Mucosa of stomach (tissue), 1 donor: ENCODE results near the gene SUMO2.
"Not testable (repeated sequence)": the region's sequence is repeated elsewhere in the genome, so short reads cannot be mapped to it uniquely, and the experiment has no call there.

Experiments used
- H3K27me3 ChIP-seq: one replicate; pipeline ENCODE4 v1.7.0; 2013; ENCODE audit warnings: mild to moderate bottlenecking, low read length; ENCODE audit not compliant: control insufficient read depth, insufficient read depth
- H3K36me3 ChIP-seq: one replicate; pipeline ENCODE4 v1.7.0; 2013; ENCODE audit warnings: low read length; ENCODE audit not compliant: control insufficient read depth, insufficient read depth
- H3K4me1 ChIP-seq: one replicate; pipeline ENCODE4 v1.7.0; 2013; ENCODE audit warnings: mild to moderate bottlenecking, low read length; ENCODE audit not compliant: control insufficient read depth, insufficient read depth
- H3K4me3 ChIP-seq: one replicate; pipeline ENCODE4 v1.7.0; 2013; ENCODE audit warnings: low read length
- H3K9ac ChIP-seq: one replicate; pipeline ENCODE4 v1.7.0; 2013; ENCODE audit warnings: mild to moderate bottlenecking, low read length, moderate library complexity
- H3K9me3 ChIP-seq: one replicate; pipeline ENCODE4 v1.7.0; 2013; ENCODE audit warnings: mild to moderate bottlenecking, low read length, moderate library complexity; ENCODE audit not compliant: control insufficient read depth
- donor health status: Pancreatic carcinoma.

Gene SUMO2

DNA sequence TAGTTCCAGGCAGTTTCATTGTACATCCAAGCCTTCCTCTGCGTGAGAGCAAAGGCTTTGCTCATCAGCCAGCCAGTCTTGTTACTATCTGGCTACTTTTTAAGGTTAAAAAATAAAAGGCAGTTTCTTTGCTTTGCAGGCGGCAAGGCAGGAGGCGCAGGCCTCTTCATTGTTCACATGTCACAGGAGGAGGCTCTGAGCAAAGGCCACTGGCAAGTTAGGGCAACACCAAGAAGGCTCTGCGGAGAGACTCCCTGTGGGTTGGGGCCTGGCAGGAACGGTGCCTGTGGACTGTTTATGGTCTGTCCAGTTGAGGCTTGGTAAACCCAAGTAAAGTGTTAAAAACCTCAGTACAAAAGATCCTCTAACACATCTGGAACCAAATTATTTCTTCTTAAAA, 47.3 kb downstream of the SUMO2 start:
- no peaks in the 10 kb centered on the region for H3K27me3 ChIP-seq
- no peak overlapping the region for H3K4me3 ChIP-seq
- H3K9me3 ChIP-seq = no peaks in the 10 kb centered on the region
- no peak overlapping the region for H3K9ac ChIP-seq
- no peaks in the 10 kb centered on the region for H3K36me3 ChIP-seq
- peaks cover 35% of the 10 kb centered on the region for H3K4me1 ChIP-seq

DNA sequence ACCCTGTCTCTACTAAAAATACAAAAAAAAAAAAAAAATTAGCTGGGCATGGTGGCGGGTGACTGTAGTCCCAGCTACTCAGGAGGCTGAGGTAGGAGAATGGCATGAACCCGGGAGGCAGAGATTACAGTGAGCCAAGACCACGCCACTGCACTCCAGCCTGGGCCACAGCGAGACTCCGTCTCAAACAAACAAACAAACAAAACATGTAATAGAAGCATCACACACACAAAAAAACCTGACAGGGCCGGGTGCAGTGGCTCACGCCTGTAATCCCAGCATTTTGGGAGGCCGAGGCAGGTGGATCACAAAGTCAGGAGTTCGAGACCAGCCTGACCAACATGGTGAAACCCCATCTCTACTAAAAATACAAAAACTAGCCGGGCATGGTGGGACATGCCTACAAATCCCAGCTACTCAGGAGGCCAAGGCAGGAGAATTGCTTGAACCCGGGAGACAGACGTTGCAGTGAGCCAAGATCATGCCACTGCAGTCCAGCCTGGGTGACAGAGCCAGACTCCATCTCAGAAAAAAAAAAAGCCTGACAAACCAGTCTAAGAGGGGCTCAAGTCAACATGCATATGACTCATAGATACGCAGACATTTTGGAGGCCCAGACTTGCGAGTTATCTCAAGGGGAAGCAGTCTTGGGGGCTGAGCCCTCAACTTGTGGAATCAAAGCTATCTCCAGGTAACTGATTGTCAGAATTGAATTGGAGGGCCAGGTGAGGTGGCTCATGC, 49.0 kb downstream of the SUMO2 start:
- H3K27me3 ChIP-seq, H3K9me3 ChIP-seq, H3K9ac ChIP-seq, H3K4me3 ChIP-seq, H3K36me3 ChIP-seq: not testable (repeated sequence)
- peaks cover 27% of the 10 kb centered on the region for H3K4me1 ChIP-seq

DNA sequence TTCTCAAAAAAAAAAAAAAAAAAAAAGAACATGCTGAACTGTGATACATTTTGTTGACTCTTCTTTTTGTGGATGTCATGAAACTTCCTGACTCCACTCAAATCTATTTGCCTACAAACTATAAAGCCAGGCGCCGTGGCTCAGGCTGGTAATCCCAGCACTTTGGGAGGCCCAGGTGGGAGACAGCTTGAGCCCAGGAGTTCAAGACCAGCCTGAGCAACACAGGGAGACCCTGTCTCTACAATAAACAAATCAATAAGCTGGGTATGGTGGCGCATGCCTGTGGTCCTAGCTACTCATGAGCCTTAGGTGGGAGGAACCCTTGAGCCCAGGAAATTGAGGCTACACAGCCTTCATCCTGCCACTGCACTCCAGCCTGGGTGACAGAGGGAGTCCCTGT, 49.8 kb downstream of the SUMO2 start:
- Histone ChIP-seq H3K27me3 (no peaks in the 10 kb centered on the region), H3K4me1 (peaks cover 21% of the 10 kb centered on the region), H3K4me3 (no peak overlapping the region), H3K9ac (no peak overlapping the region), H3K9me3 (no peaks in the 10 kb centered on the region), H3K36me3 (peaks cover 4% of the 10 kb centered on the region)

DNA sequence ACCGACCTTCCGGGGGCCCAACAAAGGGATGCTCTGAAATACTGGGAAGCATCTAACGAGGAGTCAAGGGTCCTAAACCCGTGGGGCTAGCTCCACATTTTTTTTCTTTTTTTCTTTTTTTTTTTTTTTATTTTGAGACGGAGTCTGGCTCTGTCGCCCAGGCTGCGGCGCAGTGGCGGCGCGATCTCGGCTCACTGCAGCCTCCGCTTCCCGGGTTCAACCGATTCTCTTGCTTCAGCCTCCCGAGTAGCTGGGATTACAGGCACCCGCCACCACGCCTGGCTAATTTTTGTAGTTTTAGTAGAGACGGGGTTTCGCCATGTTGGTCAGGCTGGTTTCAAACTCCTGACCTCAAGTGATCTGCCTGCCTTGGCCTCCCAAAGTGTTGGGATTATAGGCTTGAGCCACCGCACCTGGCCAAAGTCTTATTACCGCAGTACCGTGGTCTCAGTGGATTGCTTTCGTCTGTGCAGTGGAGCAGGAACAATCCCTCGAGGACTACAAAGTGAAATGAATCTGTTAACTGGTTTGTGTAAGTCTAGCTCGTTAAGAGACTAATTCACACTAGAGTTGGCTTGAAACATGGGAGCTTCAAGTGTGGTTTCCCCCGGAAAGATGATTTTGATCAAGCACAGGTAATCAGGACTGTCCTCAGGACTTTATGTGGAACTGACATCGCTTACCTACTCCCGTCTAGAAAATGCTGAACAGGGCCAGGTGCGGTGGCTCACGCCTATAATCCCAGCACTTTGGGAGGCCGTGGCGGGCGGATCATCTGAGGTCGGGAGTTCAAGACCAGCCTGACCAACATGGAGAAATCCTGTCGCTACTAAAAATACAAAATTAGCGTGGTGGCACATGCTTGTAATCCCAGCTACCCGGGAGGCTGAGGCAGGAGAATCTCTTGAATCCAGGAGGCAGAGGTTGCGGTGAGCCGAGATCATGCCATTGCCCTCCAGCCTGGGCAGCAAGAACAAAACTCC, 50.5 kb downstream of the SUMO2 start:
- H3K27me3 ChIP-seq, H3K36me3 ChIP-seq, H3K9me3 ChIP-seq: not testable (repeated sequence)
- Histone ChIP-seq H3K4me1 (peaks cover 17% of the 10 kb centered on the region), H3K4me3 (peak overlapping the region; percentile 74), H3K9ac (peak overlapping the region; percentile 90)

DNA sequence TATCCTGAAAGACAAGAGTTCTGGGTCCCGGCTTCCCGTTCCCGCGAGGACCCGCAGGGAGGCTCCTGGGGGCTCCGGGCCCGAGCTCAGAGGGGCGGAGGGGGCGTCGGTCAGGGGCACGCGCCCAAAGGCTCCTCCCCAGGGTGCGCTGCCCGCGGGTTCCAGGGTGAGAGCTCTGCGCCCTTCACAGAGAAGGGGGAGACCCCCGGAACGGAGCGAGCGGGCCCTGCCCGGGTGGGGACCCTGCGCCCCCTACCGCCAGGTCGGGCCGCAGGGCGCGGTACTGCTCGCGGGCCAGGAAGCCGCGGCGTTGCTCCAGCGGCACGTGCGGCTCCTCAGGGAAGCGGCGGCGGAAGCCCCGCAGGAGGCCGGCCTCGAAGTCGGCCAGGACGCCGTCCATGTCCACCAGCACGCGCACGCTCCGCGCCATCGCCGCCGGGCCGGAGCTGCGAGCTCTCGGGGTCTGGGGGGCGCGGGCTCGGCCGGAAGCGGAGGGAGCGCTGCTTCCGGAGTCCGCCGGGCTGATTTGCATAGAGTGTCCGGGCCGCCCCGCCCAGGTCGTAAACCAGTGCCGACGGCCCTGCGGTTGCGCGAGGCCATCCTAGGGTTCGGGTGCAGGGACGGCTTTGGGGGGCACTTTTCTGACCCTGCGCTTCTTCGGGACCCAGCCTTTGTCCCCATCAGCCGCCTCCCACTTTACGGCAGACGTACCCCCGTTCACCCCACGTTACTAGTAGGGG, 51.3 kb downstream of the SUMO2 start, which contains the start of gene NT5C:
Gene NT5C, minus strand, starts transcription at position 465 of the 740 bp plus-strand sequence. Its CDS starts 35 bp downstream, at position 430.
- peaks cover 17% of the 10 kb centered on the region for H3K4me1 ChIP-seq
- H3K9ac ChIP-seq = peak within 1 kb of the TSS; percentile 90
- peak within 1 kb of the TSS; percentile 74 for H3K4me3 ChIP-seq
- no peaks in the 10 kb centered on the region for H3K9me3 ChIP-seq
- peaks cover 4% of the 10 kb centered on the region for H3K36me3 ChIP-seq
- H3K27me3 ChIP-seq = no peaks in the 10 kb centered on the region

DNA sequence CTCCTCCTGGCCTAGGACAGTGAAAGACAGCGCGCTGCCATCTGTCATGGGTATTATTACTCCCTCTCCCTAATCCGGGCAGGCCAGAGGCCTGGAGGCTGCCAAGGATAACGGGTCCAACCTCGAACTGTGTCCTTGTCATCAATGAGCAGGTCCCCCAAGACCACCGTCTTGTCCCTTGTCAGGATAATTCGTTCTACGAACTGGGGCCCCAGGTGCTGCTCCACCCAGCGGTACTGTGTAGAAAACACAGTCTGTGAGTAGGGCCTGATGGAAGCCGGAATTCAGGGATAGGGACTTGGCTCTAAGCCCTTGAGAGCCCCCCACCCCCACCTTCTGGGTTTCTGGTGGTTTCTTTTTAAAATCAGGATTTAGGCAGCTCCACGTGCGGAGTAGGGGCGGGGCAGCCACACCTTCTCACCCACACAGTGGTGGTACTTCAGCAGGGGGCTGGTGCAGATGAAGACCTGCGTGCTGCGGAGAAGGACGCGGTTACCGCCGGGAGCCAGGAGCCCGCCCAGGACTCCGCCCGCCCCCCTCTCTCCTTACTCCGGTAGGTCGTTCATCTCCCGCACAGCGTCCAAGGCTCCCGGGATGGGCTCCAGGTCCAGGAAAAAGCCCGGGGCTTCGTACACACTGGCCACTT, 52.0 kb downstream of the SUMO2 start:
- H3K9ac ChIP-seq = peak overlapping the region; percentile 90
- peaks cover 4% of the 10 kb centered on the region for H3K36me3 ChIP-seq
- no peaks in the 10 kb centered on the region for H3K9me3 ChIP-seq
- peak overlapping the region; percentile 74 for H3K4me3 ChIP-seq
- H3K4me1 ChIP-seq = peaks cover 23% of the 10 kb centered on the region
- H3K27me3 ChIP-seq = no peaks in the 10 kb centered on the region

DNA sequence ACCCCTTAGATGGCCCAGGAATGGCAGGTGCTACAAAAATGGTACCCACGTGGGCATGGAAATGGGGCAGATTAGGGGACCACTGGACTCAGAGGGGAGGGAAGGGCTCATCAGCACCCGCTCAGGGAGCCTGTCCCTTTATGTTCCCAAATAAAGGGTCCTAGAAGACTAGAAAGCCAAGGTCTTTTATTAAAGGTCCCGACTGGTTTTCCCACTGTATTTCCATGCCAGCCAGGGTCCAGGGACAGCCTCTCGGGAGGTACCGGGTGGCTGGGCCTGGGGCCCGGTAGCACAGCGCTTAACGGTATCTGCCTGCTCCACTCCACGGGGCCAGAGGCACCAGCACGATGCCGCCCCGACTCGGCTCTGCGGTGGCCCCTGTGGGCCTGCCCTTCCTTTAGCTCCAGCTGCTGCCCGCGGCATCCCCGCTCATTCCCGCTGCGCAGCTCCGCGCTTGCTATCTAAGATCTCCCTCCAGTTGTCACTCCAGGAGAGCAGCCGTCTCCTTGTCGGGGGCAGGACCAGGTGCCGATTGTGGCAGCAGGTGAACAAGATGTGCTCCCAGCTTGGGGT, 52.6 kb downstream of the SUMO2 start:
- Histone ChIP-seq H3K27me3 (no peaks in the 10 kb centered on the region), H3K36me3 (peaks cover 4% of the 10 kb centered on the region), H3K9ac (peak overlapping the region; percentile 90), H3K4me3 (peak overlapping the region; percentile 74), H3K4me1 (peaks cover 30% of the 10 kb centered on the region), H3K9me3 (no peaks in the 10 kb centered on the region)

DNA sequence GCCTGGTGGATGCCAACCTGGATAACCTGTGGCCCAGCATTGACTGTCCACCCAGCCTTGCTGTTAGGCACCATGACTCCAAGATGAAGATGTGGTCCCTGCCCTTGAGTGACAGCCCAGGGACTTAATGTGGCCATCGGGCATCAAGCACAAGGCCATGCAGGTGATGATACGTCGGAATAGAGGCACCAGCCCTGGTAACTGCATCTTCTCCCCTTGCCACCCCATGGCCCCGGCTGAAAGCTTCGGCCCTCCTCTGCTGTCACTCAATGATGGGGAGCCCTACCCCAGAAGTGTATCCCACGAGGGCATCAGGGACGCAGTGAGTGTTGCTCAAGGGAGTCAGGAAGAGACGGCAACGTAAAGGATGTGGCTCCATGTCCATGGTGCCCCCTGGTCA, 53.2 kb downstream of the SUMO2 start:
- Histone ChIP-seq H3K27me3 (no peaks in the 10 kb centered on the region), H3K4me1 (peaks cover 35% of the 10 kb centered on the region), H3K36me3 (peaks cover 4% of the 10 kb centered on the region), H3K9ac (no peak overlapping the region), H3K4me3 (no peak overlapping the region), H3K9me3 (no peaks in the 10 kb centered on the region)

DNA sequence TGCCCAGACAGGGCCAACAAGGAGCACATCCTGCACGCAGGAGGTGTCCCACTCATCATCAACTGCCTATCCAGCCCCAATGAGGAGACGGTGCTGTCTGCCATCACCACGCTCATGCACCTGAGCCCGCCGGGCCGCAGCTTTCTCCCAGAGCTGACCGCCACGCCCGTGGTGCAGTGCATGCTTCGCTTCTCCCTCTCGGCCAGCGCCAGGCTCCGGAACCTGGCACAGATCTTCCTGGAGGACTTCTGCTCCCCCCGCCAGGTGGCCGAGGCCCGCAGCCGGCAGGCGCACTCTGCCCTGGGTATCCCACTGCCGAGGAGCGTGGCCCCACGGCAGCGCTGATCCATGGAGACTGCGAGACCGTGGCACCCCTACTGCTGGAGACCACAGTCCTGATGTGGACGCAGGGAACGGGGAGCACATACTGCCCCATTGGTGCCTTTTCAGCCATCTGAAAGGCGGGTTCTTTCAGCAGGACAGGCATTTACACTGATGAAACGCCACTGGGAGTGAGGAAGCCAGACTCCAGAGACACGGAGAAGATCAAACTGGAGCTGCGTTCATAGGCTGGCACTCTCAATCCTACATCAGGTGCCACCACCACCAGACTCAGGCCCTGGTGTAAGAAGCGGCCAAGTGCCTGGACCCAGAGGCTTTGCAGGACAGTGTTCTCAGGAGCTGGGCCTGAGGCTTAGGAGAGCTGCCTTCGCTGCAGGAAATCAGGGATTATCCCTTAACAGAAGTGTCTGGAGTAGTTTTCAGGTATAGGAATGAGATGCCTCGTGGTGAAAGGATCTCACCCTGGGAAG, 53.9 kb downstream of the SUMO2 start:
- Histone ChIP-seq H3K4me3 (no peak overlapping the region), H3K27me3 (no peaks in the 10 kb centered on the region), H3K4me1 (peaks cover 42% of the 10 kb centered on the region), H3K9me3 (no peaks in the 10 kb centered on the region), H3K36me3 (peaks cover 4% of the 10 kb centered on the region), H3K9ac (no peak overlapping the region)

DNA sequence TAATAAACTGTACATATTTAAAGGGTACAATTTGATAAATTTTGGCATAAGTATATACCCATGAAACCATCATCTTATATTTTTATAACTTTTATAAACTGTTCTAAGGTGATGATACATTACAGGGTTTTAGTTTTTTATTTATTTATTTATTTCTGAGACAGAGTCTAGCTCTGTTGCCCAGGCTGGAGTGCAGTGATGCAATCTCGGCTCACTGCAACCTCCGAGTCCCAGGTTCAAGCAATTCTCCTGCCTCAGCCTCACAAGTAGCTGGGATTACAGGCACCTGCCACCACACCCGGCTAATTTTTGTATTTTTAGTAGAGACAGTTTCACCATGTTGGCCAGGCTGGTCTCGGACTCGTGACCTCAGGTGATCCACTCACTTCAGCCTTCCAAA, 54.8 kb downstream of the SUMO2 start:
- H3K9me3 ChIP-seq, H3K9ac ChIP-seq, H3K27me3 ChIP-seq: not testable (repeated sequence)

More for the DNA sequence above, 54.8 kb downstream of the SUMO2 start:
- not testable (repeated sequence) for H3K36me3 ChIP-seq, H3K4me3 ChIP-seq
- peaks cover 49% of the 10 kb centered on the region for H3K4me1 ChIP-seq
